Colonic mucosa (tissue), 4 donors: ENCODE data around the gene DENND1A. TPM values are rescaled to one million over a fixed set of nuclear protein-coding genes. Genes with fewer than 3 reads are reported as not detected.

Experiments used
- DNase-seq: peaks from one replicate; pipeline ENCODE4 v3.0.0-alpha.2; 2020
- H3K27ac ChIP-seq: fragments of 200-600 bp; one replicate; pipeline ENCODE4 v1.8.0; 2021
- H3K27me3 ChIP-seq: fragments of 200-600 bp; one replicate; pipeline ENCODE4 v1.8.0; 2021
- H3K36me3 ChIP-seq: fragments of 200-600 bp; one replicate; pipeline ENCODE4 v1.8.0; 2021
- H3K4me1 ChIP-seq: fragments of 200-600 bp; one replicate; pipeline ENCODE4 v1.8.0; 2021; ENCODE audit warnings: mild to moderate bottlenecking
- H3K4me3 ChIP-seq: fragments of 200-600 bp; one replicate; pipeline ENCODE4 v1.8.0; 2021
- H3K9ac ChIP-seq, 2 donors: one replicate each; pipeline ENCODE4 v1.7.0; 2013; ENCODE audit warnings: control low read depth in 2 of 2, low read depth in 2 of 2, low read length in 2 of 2
- H3K9me3 ChIP-seq: fragments of 200-600 bp; one replicate; pipeline ENCODE4 v1.8.0; 2021
- CTCF ChIP-seq: fragments of 200-600 bp; IDR thresholded peaks from one replicate; pipeline ENCODE4 v1.8.0; 2022; ENCODE audit warnings: antibody characterized with exemption, mild to moderate bottlenecking
- intact Hi-C: fragments of 100-400 bp; cut with DNase I; formaldehyde crosslinking; loops from one replicate; pipeline ENCODE4 v1.14.1; 2022
- total RNA-seq, 2 donors: library from RNA; stranded (reverse); fragmentation: NEBNext Ultra II Directional in 1 of 2; extraction: Animal tissue kit (Norgen Biotek cat#: 25700) in 1 of 2; gene quantifications; one replicate each; pipeline ENCODE4 v1.2.1, GENCODE V29; 2021
- donor health status: healthy.
- donor health status: DM: no; HTN: no; CAD: no.
- donor health status: DM: no; HTN: no; CAD: no.

DENND1A gene
- total RNA-seq, 2 donors from 2014 or later = 34.3 to 39.9 TPM

GRCh38 chr9:123397975-123398374 lies 532.0 kb downstream of the DENND1A start:
- intact Hi-C loops = no loop called here
- DNase-seq = no peak
- H3K36me3 ChIP-seq = no peaks in the 10 kb centered on the region
- H3K9ac ChIP-seq = no peak overlapping the region
- H3K9me3 ChIP-seq = no peaks in the 10 kb centered on the region
- no peak overlapping the region for H3K4me3 ChIP-seq
- H3K4me1 ChIP-seq = no peaks in the 10 kb centered on the region
- H3K27ac ChIP-seq = no peak overlapping the region
- TF ChIP-seq CTCF = no peak
- no peaks in the 10 kb centered on the region for H3K27me3 ChIP-seq

- no peak for DNase-seq
- no peak overlapping the region for H3K9ac ChIP-seq
- no peak overlapping the region for H3K27ac ChIP-seq
- intact Hi-C loops = no loop called here
- no peak overlapping the region for H3K4me3 ChIP-seq
- H3K9me3 ChIP-seq = no peaks in the 10 kb centered on the region
- no peak for TF ChIP-seq CTCF
- H3K27me3 ChIP-seq = no peaks in the 10 kb centered on the region
- no peaks in the 10 kb centered on the region for H3K36me3 ChIP-seq
- H3K4me1 ChIP-seq = no peaks in the 10 kb centered on the region
Observed at GRCh38 chr9:123395689-123396511, 534.0 kb downstream of the DENND1A start.

- Histone ChIP-seq H3K9me3 (no peaks in the 10 kb centered on the region), H3K27ac (no peak overlapping the region), H3K9ac (no peak overlapping the region), H3K4me1 (no peaks in the 10 kb centered on the region), H3K36me3 (no peaks in the 10 kb centered on the region), H3K4me3 (no peak overlapping the region), H3K27me3 (no peaks in the 10 kb centered on the region)
- intact Hi-C loops = no loop called here
- DNase-seq = no peak
- no peak for TF ChIP-seq CTCF
Observed at GRCh38 chr9:123395276-123395688, 534.6 kb downstream of the DENND1A start.

- Histone ChIP-seq H3K4me1 (no peaks in the 10 kb centered on the region), H3K27me3 (no peaks in the 10 kb centered on the region), H3K4me3 (no peak overlapping the region), H3K9ac (no peak overlapping the region), H3K36me3 (no peaks in the 10 kb centered on the region), H3K9me3 (no peaks in the 10 kb centered on the region), H3K27ac (no peak overlapping the region)
- no peak for TF ChIP-seq CTCF
- intact Hi-C loops = no loop called here
- no peak for DNase-seq
Observed at GRCh38 chr9:123394291-123395235, 535.4 kb downstream of the DENND1A start.

GRCh38 chr9:123392802-123393201 lies 537.1 kb downstream of the DENND1A start:
- Histone ChIP-seq H3K36me3 (no peaks in the 10 kb centered on the region), H3K9me3 (no peaks in the 10 kb centered on the region), H3K9ac (no peak overlapping the region), H3K4me1 (no peaks in the 10 kb centered on the region), H3K27me3 (no peaks in the 10 kb centered on the region), H3K27ac (no peak overlapping the region), H3K4me3 (no peak overlapping the region)
- no peak for DNase-seq
- TF ChIP-seq CTCF = no peak
- intact Hi-C loops = no loop called here
